Suppressor macrophage (primary cell): ENCODE measurements around the gene GOLGA8T.
A peak's percentile ranks its signal among the peaks of the same experiment; 100 is the strongest.
"Not testable (repeated sequence)": the region's sequence is repeated elsewhere in the genome, so short reads cannot be mapped to it uniquely, and the experiment has no call there.

Source experiments
- DNase-seq, 4 experiments: peaks; one replicate each; pipeline ENCODE4 v3.0.0-alpha.2; 2020 to 2022
- total RNA-seq, 17 experiments: gene quantifications; one replicate each; lab custom pipeline; 2026; ENCODE audit warnings: mixed read lengths in 6 of 17, inconsistent platforms in 3 of 17; lab: John Stamatoyannopoulos, UW

Gene GOLGA8T, protein sequence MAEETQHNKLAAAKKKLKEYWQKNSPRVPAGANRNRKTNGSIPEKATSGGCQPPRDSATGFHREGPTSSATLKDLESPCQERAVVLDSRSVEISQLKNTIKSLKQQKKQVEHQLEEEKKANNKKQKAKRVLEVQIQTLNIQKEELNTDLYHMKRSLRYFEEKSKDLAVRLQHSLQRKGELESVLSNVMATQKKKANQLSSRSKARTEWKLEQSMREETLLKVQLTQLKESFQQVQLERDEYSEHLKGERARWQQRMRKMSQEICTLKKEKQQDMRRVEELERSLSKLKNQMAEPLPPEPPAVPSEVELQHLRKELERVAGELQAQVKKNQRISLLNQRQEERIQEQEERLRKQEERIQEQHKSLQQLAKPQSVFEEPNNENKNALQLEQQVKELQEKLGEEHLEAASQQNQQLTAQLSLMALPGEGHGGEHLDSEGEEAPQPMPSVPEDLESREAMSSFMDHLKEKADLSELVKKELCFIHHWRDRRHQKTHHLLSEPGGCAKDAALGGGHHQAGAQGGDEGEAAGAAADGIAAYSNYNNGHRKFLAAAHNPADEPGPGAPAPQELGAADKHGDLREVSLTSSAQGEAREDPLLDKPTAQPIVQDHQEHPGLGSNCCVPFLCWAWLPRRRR
- total RNA-seq = 0 to 0.33 (median 0.05) reads per million in 17 experiments

DNA sequence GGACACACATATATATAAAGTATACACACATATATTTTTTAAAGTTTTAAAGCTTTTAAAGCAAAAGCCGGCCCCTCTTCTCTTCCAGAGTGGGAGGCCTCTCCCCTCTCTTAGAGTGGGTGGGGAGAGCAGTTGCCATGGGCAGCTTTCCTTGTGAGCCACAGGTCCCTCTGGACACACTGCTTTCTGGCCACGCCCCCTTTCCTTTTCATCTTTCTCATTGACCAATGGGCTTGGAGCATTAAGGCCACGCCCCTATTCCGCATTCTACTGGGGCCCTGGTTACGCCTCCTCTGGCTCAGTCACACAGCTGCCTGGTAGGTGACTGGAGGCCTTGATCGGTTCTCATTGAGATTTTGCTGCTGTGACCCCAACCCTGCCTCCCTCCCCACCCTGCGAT lies at the start of gene GOLGA8T:
Gene GOLGA8T (plus strand): TSS at position 301 of the 400 bp plus-strand sequence. CDS start 98 bp downstream, at position 399.
- DNase-seq = not testable (repeated sequence)

GRCh38 chr15:30097827-30098226 lies 37.0 kb upstream of the GOLGA8T start:
- DNase-seq = not testable (repeated sequence)

- DNase-seq = not testable (repeated sequence)
These were observed 32.0 kb upstream of the GOLGA8T start for GRCh38 chr15:30102890-30103289.

DNA sequence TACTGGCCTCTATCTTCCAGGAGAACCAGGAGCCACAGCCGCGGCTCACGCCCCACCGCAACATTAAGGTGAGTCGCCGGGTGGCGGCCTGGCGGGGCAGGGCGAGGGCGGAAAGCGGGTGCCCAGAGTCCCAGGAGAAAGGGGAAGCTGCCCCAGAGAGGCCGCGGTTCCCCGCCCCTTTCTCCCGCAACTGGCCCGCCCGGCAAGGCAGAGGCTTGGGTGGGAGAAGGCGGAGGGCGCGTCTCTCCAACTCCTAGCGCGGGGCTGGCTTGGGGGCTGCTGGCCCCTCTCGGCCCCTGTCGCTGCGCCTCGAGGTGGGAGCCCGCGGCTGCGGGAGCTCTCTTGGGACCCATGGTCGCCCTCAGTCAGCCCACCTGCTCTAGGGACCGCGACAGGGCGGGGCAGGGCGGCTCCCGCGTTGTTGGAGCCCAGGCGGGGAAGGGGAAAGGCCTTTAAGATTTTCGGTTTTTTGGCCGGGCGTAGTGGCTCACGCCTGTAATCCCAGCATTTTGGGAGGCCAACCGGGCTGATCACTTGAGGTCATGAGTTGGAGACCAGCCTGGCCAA lies 30.8 kb upstream of the GOLGA8T start:
- DNase-seq = not testable (repeated sequence)

GRCh38 chr15:30110591-30110990 lies 24.3 kb upstream of the GOLGA8T start:
- DNase-seq = not testable (repeated sequence)

DNA sequence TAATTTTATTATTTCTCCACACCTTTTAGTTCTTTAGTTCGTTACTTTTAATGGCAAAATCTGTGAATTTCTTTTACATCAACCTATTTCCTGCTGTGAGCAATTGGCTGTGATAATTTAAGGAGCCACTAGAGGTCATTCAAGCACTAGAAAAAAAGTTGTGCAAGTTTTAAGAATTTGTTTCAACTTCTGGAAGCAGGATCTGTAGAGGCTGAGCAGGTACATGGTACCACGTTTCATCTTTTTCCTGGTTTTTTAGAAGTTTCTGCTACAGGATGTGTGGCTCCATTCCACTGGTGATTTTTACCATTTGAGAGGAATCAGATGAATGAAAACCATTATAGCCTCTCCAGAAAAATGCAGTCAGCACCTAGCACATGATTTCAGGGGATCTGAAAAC lies 4.8 kb upstream of the GOLGA8T start:
- peak in 2 of 4 experiments; percentile 0 to 1 for DNase-seq

DNA sequence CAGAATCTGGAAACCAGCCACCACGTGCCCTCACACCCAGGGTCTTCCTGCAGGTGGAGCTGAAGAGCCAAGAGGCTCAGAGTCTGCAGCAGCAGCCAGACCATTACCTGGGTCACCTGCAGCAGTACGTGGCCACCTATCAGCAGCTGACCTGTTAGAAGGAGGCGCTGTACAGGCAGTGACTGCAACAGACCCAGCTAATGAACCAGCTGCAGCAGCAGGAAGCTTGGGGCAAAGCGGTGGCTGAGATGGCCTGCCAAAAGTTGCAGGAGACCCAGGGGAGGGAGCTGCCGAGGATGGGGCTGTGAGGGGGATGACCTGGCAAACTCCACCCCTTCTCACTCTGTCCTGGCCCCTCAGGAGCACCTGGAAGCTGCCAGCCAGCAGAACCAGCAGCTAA lies 8.4 kb downstream of the GOLGA8T start:
- not testable (repeated sequence) for DNase-seq

GRCh38 chr15:30149891-30150290 lies 15.0 kb downstream of the GOLGA8T start:
- DNase-seq = not testable (repeated sequence)

GRCh38 chr15:30162479-30163357 lies 27.9 kb downstream of the GOLGA8T start:
- DNase-seq = not testable (repeated sequence)

DNA sequence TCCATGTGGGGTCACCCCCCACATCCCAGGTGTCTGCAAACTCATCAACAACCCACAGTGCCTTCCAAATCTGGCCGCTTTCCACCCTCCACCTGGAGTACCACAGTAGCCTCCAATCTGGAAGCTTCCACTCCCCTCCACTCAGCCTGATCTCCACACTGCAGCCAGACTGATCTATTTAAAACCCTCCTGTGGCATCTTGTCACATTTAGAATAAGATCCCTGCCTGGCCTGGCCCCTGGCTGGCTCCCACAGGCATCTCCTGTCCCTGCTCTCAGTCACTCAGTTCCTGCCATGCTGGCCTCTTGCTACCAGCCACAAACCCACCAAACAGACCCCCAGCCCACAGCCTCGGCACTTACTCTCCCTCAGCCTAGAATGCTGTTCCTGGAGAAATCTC lies 28.9 kb downstream of the GOLGA8T start:
- not testable (repeated sequence) for DNase-seq

- not testable (repeated sequence) for DNase-seq
These were observed 29.4 kb downstream of the GOLGA8T start for GRCh38 chr15:30164257-30164656.

GRCh38 chr15:30167403-30167802 lies 32.6 kb downstream of the GOLGA8T start:
- DNase-seq = not testable (repeated sequence)

GRCh38 chr15:30167886-30168285 lies 33.0 kb downstream of the GOLGA8T start:
- DNase-seq = not testable (repeated sequence)

DNA sequence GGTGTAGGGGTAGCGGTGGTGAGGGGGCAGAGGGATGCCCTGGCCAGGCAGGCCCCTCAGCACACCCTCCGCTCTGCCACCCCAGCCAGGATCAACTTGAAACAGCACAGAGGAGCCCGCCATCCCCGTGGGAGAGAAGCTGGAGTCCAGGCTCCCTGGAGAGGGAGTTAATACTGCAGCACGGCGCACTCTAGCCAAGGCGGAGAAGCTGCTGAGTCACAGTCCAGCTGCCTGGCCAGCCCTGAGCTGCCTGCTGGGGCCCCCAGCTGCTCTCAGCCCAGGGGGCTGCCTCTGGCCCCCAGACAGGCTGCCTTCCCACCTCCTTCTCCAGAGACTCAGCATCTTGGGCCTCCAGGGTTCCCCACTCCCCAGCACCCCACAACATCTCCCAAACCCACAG lies 36.6 kb downstream of the GOLGA8T start:
- DNase-seq = not testable (repeated sequence)

GRCh38 chr15:30173041-30173608 lies 38.3 kb downstream of the GOLGA8T start:
- DNase-seq = not testable (repeated sequence)

DNA sequence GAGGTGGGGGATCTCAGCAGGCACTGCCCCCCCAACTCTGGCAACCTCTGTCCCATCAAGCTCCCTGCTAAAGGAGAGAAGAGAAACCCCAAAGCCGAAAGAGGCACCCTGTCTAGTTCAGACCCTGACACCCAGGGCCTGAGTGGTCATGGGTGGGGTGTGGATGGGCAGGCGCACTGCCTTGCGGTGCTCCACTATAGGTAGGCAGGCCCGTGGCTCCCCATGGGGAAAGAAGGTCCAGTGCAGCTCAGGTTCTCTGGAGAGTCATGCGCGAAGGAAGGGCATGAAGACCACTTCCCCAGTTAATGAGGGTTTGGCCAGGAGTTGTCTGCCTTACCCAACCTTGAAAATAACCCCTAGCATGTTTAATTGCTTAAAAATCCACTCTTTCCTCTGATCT lies 40.4 kb downstream of the GOLGA8T start:
- DNase-seq = not testable (repeated sequence)

GRCh38 chr15:30176613-30177012 lies 41.8 kb downstream of the GOLGA8T start:
- DNase-seq = not testable (repeated sequence)

DNA sequence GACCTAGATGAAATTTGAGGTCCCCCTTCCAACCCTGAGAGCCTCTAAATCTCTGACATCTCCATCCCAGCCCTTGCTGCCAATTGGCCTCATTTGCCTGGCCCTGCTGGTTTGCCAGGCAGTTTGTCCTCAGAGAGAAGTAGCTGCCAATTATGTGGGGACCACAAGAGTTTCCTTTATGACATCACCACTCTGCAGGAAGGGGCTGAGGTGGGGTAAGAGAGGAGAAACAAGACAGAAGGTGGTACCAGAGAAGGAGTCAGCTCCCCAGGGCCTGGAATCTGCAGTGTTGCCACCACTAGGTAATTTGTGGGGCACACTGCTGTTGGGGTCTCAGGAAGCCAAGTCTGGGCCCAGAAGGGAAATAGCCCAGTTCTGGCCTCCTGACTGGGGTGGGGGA lies 45.0 kb downstream of the GOLGA8T start:
- not testable (repeated sequence) for DNase-seq

GRCh38 chr15:30185495-30185894 lies 50.6 kb downstream of the GOLGA8T start:
- DNase-seq = not testable (repeated sequence)

- DNase-seq = not testable (repeated sequence)
These were observed 52.6 kb downstream of the GOLGA8T start for GRCh38 chr15:30187429-30187828.

- not testable (repeated sequence) for DNase-seq
These were observed 54.9 kb downstream of the GOLGA8T start for GRCh38 chr15:30189754-30190153.

DNA sequence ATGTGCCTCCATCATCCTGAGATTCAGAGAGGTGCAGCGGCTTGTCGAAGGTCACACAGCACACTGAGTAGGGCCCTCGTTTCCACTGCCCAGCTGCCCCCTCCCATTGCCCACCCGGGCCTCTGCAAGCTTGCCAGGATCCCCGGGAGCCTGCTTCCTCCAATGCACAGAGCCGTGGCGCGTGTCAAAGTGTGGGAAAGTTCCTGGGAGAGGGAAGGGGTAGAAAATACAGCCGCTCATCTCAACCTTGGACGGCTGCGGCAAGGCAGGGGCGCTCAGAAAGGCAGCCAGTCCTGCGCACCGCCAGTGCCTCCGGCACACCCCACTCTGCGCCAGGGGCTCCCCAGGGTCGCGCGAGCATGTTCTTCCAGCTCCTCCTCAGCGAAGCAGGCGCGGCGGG lies 56.3 kb downstream of the GOLGA8T start:
- DNase-seq = not testable (repeated sequence)
